HepG2 (cell line): ENCODE data around the gene RAD51D. TPM values are rescaled to one million over a fixed set of nuclear protein-coding genes. Genes with fewer than 3 reads are reported as not detected.

ENCODE experiments used
- DMAP1 ChIP-seq: IDR thresholded peaks from 2 replicates; pipeline ENCODE4 v1.6.1; 2016
- FOSL2 ChIP-seq: sonication (generic); formaldehyde crosslinking; IDR thresholded peaks from 2 replicates; pipeline ENCODE4 v1.4.0; 2020; ENCODE audit warnings: missing genetic modification reagents
- MTA1 ChIP-seq: sonication (generic); formaldehyde crosslinking; IDR thresholded peaks from 2 replicates; pipeline ENCODE4 v1.4.0; 2020; ENCODE audit warnings: missing genetic modification reagents, mild to moderate bottlenecking, borderline replicate concordance
- MTF1 ChIP-seq: sonication (generic); formaldehyde crosslinking; IDR thresholded peaks from 2 replicates; pipeline ENCODE4 v1.5.0; 2020; ENCODE audit warnings: missing genetic modification reagents
- NFKB2 ChIP-seq: sonication (generic); formaldehyde crosslinking; IDR thresholded peaks from 2 replicates; pipeline ENCODE4 v1.4.0; 2020; ENCODE audit warnings: missing genetic modification reagents, borderline replicate concordance
- NFYC ChIP-seq: IDR thresholded peaks from 2 replicates; pipeline ENCODE4 v1.6.1; 2016; ENCODE audit warnings: missing genetic modification reagents, missing compliant biosample characterization
- NPAS2 ChIP-seq: sonication (generic); formaldehyde crosslinking; IDR thresholded peaks from 2 replicates; pipeline ENCODE4 v1.8.0; 2022; ENCODE audit warnings: mild to moderate bottlenecking, missing genetic modification reagents, borderline replicate concordance
- PAWR ChIP-seq: sonication (generic); formaldehyde crosslinking; IDR thresholded peaks from 2 replicates; pipeline ENCODE4 v1.4.0; 2020; ENCODE audit warnings: missing genetic modification reagents, mild to moderate bottlenecking, borderline replicate concordance
- PCBP2 ChIP-seq: fragments of 200-400 bp; formaldehyde crosslinking; optimal IDR thresholded peaks from 2 replicates; pipeline ENCODE3; 2018; ENCODE audit warnings: low read length, low read depth; ENCODE audit not compliant: poor library complexity, severe bottlenecking
- RORA ChIP-seq: sonication (generic); formaldehyde crosslinking; IDR thresholded peaks from 2 replicates; pipeline ENCODE4 v1.5.0; 2020; ENCODE audit warnings: mild to moderate bottlenecking, missing genetic modification reagents, moderate library complexity
- ZNF430 ChIP-seq: sonication (generic); formaldehyde crosslinking; IDR thresholded peaks from 2 replicates; pipeline ENCODE4 v1.9.0; 2021; ENCODE audit warnings: mild to moderate bottlenecking, missing genetic modification reagents
- ZNF460 ChIP-seq: sonication (generic); formaldehyde crosslinking; IDR thresholded peaks from 2 replicates; pipeline ENCODE4 v1.5.1; 2020; ENCODE audit warnings: missing genetic modification reagents, mild to moderate bottlenecking, borderline replicate concordance
- ZNF552 ChIP-seq: sonication (generic); formaldehyde crosslinking; IDR thresholded peaks from 2 replicates; pipeline ENCODE4 v1.9.0; 2022; ENCODE audit warnings: missing genetic modification reagents, mild to moderate bottlenecking, borderline replicate concordance
- ZNF562 ChIP-seq: sonication (generic); formaldehyde crosslinking; IDR thresholded peaks from 2 replicates; pipeline ENCODE4 v1.8.0; 2022; ENCODE audit warnings: missing genetic modification reagents, borderline replicate concordance
- ZNF629 ChIP-seq: sonication (generic); formaldehyde crosslinking; conservative IDR thresholded peaks from 2 replicates; pipeline ENCODE4 v1.5.0; 2020; ENCODE audit warnings: missing genetic modification reagents
- ZNF777 ChIP-seq: sonication (generic); formaldehyde crosslinking; IDR thresholded peaks from 2 replicates; pipeline ENCODE4 v1.4.0; 2020; ENCODE audit warnings: missing genetic modification reagents
- polyA plus RNA-seq, 8 experiments: library from polyadenylated mRNA; depleted of rRNA in 3 of 8; stranded (reverse) in 7 of 8; unstranded in 1 of 8; fragments of >200 nt; fragmentation: Illumina TruSeq in 4 of 8; extraction: Trizol in 4 of 8; gene quantifications; 2 replicates each; pipeline versions ENCODE4 v1.2.1 to v1.2.3, GENCODE V29; 2011 to 2016; ENCODE audit warnings: low read depth in 4 of 8, missing spikeins in 1 of 8, mixed read lengths in 1 of 8; ENCODE audit not compliant: insufficient read depth in 1 of 8
- total RNA-seq, 5 experiments: library from RNA; depleted of rRNA; stranded (reverse); fragments of >200 nt; fragmentation: Illumina TruSeq; extraction: Trizol; gene quantifications; 2 replicates each; pipeline ENCODE4 v1.2.3, GENCODE V29; 2016; ENCODE audit warnings: low read depth in 1 of 5
- TF ChIP-seq, protein P1 (sequence below): sonication (generic); formaldehyde crosslinking; IDR thresholded peaks from 2 replicates; pipeline ENCODE4 v1.5.0; 2020; ENCODE audit warnings: mild to moderate bottlenecking, missing genetic modification reagents, borderline replicate concordance
- TF ChIP-seq, protein P2 (sequence below): sonication (generic); formaldehyde crosslinking; IDR thresholded peaks from 2 replicates; pipeline ENCODE4 v1.4.0; 2020; ENCODE audit warnings: missing genetic modification reagents
- TF ChIP-seq, protein P3 (sequence below): fragments of 450-650 bp; IDR thresholded peaks from 2 replicates; pipeline ENCODE4 v1.6.1; 2017; ENCODE audit warnings: mild to moderate bottlenecking
- TF ChIP-seq, protein P4 (sequence below): IDR thresholded peaks from 2 replicates; pipeline ENCODE4 v1.6.1; 2018; ENCODE audit warnings: missing genetic modification reagents

The RAD51D gene
- total and polyA plus RNA-seq, 2 of the 13 experiments (the other 11 are each of a cell fraction or from before 2014, with no cell fraction given), result 6.7 to 13.1 TPM

DNA sequence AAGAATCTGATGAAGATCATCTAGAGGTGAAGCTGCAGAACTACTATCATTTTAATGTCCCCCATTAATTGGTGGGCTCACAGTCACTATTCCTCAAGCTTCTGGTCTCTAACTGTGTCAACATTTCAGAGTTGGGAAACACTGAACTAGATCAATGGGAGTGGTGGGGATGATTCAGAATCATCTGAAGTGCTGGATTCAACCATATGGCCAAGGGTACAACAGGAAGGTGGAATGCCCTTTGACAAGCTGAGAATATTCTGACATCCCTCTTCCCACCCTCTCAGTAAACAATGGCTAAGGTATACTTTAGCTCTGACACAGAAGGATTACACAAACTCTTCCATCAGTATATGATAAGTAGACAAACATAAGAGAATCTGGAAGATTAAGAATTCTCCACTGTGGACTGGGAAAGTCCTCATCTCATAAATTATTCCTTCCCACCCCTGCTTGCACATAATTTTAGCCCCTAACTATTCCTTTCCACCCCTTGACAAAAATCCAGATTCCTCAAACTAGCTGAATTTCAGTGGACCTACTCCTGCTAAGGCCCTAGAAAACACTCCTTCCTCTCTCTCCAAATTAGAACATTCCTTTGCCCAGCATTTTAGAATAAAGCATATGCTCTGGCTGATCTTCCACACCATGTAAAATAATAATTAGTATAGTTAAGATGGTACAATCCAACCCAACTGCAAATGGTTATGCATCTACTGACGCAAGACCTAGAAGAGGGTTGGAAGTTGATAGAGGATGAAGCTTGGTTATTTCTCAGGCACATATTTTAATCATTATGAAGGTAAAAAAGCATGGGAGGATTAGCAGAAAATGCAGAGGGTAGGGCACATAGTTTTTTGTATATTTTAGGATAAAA, 39.9 kb downstream of the RAD51D start (continued):
- TF ChIP-seq, protein P1, sequence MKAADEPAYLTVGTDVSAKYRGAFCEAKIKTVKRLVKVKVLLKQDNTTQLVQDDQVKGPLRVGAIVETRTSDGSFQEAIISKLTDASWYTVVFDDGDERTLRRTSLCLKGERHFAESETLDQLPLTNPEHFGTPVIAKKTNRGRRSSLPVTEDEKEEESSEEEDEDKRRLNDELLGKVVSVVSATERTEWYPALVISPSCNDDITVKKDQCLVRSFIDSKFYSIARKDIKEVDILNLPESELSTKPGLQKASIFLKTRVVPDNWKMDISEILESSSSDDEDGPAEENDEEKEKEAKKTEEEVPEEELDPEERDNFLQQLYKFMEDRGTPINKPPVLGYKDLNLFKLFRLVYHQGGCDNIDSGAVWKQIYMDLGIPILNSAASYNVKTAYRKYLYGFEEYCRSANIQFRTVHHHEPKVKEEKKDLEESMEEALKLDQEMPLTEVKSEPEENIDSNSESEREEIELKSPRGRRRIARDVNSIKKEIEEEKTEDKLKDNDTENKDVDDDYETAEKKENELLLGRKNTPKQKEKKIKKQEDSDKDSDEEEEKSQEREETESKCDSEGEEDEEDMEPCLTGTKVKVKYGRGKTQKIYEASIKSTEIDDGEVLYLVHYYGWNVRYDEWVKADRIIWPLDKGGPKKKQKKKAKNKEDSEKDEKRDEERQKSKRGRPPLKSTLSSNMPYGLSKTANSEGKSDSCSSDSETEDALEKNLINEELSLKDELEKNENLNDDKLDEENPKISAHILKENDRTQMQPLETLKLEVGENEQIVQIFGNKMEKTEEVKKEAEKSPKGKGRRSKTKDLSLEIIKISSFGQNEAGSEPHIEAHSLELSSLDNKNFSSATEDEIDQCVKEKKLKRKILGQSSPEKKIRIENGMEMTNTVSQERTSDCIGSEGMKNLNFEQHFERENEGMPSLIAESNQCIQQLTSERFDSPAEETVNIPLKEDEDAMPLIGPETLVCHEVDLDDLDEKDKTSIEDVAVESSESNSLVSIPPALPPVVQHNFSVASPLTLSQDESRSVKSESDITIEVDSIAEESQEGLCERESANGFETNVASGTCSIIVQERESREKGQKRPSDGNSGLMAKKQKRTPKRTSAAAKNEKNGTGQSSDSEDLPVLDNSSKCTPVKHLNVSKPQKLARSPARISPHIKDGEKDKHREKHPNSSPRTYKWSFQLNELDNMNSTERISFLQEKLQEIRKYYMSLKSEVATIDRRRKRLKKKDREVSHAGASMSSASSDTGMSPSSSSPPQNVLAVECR, result peak; percentile 32; the same call in 1 of the 2 replicates
- TF ChIP-seq NFYC (CRISPR knock-in tag), result no peak
- TF ChIP-seq NPAS2, result no peak
- TF ChIP-seq, protein P2, sequence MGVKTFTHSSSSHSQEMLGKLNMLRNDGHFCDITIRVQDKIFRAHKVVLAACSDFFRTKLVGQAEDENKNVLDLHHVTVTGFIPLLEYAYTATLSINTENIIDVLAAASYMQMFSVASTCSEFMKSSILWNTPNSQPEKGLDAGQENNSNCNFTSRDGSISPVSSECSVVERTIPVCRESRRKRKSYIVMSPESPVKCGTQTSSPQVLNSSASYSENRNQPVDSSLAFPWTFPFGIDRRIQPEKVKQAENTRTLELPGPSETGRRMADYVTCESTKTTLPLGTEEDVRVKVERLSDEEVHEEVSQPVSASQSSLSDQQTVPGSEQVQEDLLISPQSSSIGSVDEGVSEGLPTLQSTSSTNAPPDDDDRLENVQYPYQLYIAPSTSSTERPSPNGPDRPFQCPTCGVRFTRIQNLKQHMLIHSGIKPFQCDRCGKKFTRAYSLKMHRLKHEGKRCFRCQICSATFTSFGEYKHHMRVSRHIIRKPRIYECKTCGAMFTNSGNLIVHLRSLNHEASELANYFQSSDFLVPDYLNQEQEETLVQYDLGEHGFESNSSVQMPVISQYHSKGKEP, result no peak
- no peak for TF ChIP-seq RORA (CRISPR knock-in tag)
- TF ChIP-seq ZNF629 (CRISPR knock-in tag), result no peak
- no peak for TF ChIP-seq ZNF430 (CRISPR knock-in tag)
- no peak for TF ChIP-seq MTA1 (CRISPR knock-in tag)
- TF ChIP-seq, protein P3, sequence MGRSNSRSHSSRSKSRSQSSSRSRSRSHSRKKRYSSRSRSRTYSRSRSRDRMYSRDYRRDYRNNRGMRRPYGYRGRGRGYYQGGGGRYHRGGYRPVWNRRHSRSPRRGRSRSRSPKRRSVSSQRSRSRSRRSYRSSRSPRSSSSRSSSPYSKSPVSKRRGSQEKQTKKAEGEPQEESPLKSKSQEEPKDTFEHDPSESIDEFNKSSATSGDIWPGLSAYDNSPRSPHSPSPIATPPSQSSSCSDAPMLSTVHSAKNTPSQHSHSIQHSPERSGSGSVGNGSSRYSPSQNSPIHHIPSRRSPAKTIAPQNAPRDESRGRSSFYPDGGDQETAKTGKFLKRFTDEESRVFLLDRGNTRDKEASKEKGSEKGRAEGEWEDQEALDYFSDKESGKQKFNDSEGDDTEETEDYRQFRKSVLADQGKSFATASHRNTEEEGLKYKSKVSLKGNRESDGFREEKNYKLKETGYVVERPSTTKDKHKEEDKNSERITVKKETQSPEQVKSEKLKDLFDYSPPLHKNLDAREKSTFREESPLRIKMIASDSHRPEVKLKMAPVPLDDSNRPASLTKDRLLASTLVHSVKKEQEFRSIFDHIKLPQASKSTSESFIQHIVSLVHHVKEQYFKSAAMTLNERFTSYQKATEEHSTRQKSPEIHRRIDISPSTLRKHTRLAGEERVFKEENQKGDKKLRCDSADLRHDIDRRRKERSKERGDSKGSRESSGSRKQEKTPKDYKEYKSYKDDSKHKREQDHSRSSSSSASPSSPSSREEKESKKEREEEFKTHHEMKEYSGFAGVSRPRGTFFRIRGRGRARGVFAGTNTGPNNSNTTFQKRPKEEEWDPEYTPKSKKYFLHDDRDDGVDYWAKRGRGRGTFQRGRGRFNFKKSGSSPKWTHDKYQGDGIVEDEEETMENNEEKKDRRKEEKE, result no peak
- no peak for TF ChIP-seq ZNF562 (CRISPR knock-in tag)
- TF ChIP-seq ZNF460, result no peak
- TF ChIP-seq, protein P4, sequence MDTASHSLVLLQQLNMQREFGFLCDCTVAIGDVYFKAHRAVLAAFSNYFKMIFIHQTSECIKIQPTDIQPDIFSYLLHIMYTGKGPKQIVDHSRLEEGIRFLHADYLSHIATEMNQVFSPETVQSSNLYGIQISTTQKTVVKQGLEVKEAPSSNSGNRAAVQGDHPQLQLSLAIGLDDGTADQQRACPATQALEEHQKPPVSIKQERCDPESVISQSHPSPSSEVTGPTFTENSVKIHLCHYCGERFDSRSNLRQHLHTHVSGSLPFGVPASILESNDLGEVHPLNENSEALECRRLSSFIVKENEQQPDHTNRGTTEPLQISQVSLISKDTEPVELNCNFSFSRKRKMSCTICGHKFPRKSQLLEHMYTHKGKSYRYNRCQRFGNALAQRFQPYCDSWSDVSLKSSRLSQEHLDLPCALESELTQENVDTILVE (CRISPR knock-in tag), result no peak
- no peak for TF ChIP-seq PAWR (CRISPR knock-in tag)
- TF ChIP-seq PCBP2, result no peak
- TF ChIP-seq ZNF777 (CRISPR knock-in tag), result no peak
- no peak for TF ChIP-seq MTF1 (CRISPR knock-in tag)
- TF ChIP-seq DMAP1, result no peak
- peak; percentile 93 for TF ChIP-seq FOSL2 (CRISPR knock-in tag)
- no peak for TF ChIP-seq NFKB2 (CRISPR knock-in tag)
- TF ChIP-seq ZNF552 (CRISPR knock-in tag), result no peak
